T47D (cell line): ENCODE measurements around the gene TGFBR2.

Experiments used
- DNase-seq, 2 experiments: peaks; one replicate each; pipeline versions ENCODE4 v3.0.0 to v3.0.0-alpha.2; 2011 to 2012; ENCODE audit warnings: low read depth in 1 of 2, low spot score in 1 of 2
- JUND ChIP-seq: IDR thresholded peaks from 2 replicates; pipeline ENCODE4 v1.6.1; 2012; ENCODE audit warnings: low read depth
- in situ Hi-C: cut with HindIII; loops from 2 replicates; pipeline ENCODE4 v1.10.0; 2016; ENCODE audit warnings: low sequenced_read_pairs, low pct_unique_long_range_greater_than_20kb

Gene TGFBR2

GRCh38 chr3:30686176-30686575, 79.8 kb downstream of the TGFBR2 start:
- no peak for TF ChIP-seq JUND
- in situ Hi-C loops = no loop called here
- no peak for DNase-seq

- in situ Hi-C loops = no loop called here
- no peak for TF ChIP-seq JUND
- no peak for DNase-seq
These were observed 80.4 kb downstream of the TGFBR2 start for GRCh38 chr3:30686799-30687198.

GRCh38 chr3:30687930-30688570, 81.6 kb downstream of the TGFBR2 start:
- no peak for DNase-seq
- TF ChIP-seq JUND = no peak
- in situ Hi-C loops = no loop called here

GRCh38 chr3:30688776-30689641, 82.6 kb downstream of the TGFBR2 start:
- in situ Hi-C loops = no loop called here
- DNase-seq = no peak
- TF ChIP-seq JUND = no peak

- no peak for TF ChIP-seq JUND
These were observed 83.8 kb downstream of the TGFBR2 start for GRCh38 chr3:30690199-30690598.

GRCh38 chr3:30691249-30691880, 85.0 kb downstream of the TGFBR2 start:
- DNase-seq = no peak
- TF ChIP-seq JUND = no peak
- in situ Hi-C loops = no loop called here

More at GRCh38 chr3:30690199-30690598, 83.8 kb downstream of the TGFBR2 start:
- no peak for DNase-seq
- in situ Hi-C loops = no loop called here

GRCh38 chr3:30691944-30692343, 85.5 kb downstream of the TGFBR2 start:
- TF ChIP-seq JUND = no peak
- no peak for DNase-seq
- in situ Hi-C loops = no loop called here

- in situ Hi-C loops = no loop called here
- no peak for DNase-seq
- no peak for TF ChIP-seq JUND
These were observed 86.2 kb downstream of the TGFBR2 start for GRCh38 chr3:30692498-30693130.

- in situ Hi-C loops = no loop called here
- no peak for TF ChIP-seq JUND
- DNase-seq = peak; percentile 33 to 67
These were observed 87.2 kb downstream of the TGFBR2 start for GRCh38 chr3:30693470-30694120.

- in situ Hi-C loops = no loop called here
- DNase-seq = no peak
- no peak for TF ChIP-seq JUND
These were observed 87.7 kb downstream of the TGFBR2 start for GRCh38 chr3:30694148-30694547.

GRCh38 chr3:30694668-30695067, 88.3 kb downstream of the TGFBR2 start:
- no peak for TF ChIP-seq JUND
- in situ Hi-C loops = no loop called here

GRCh38 chr3:30695302-30696061, 89.1 kb downstream of the TGFBR2 start:
- no peak for TF ChIP-seq JUND
- no peak for DNase-seq
- in situ Hi-C loops = no loop called here

More at GRCh38 chr3:30694668-30695067, 88.3 kb downstream of the TGFBR2 start:
- no peak for DNase-seq
